ENCODE data around the gene ADAMTS17. TPM values are rescaled to one million over a fixed set of nuclear protein-coding genes. Genes with fewer than 3 reads are reported as not detected.

Gene ADAMTS17
- polyA plus RNA-seq, 1 donor = 4.0 TPM

DNA sequence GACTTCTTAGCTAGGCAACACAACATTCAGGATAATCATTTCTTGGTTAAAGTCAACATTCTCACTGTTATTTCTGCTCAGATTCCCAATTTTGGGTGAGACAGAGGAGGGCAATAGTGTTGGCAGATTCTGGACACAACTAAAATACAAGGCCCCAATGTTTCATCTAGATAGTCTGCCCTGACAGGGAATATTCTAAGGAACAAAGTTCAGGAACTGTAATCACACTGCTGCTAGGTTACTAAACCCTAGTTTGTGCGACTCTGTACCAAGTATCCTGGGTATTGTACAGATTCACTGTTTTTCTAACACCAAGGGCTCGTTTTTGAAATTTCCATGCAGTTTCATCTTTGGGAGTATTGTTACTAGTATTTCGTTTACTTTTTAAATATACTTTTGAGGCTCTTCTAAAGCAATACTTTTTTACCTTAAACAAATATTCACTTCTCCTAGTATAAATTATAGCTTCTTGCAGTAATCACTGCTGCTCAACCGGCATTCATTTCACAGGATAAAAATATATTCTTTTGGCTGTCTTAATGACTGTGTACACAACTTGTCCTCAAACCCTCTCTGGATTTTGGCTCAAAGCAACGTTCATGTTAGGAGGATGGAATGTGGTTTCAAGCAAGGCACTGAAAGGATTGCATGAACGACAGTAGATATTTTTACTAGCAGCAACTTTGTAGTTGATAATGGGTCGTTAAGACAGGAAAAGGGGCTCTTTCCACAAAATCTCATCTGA is 167.4 kb downstream of the ADAMTS17 start:
- no peak for DNase-seq (ENCODE audit: low read depth)

DNA sequence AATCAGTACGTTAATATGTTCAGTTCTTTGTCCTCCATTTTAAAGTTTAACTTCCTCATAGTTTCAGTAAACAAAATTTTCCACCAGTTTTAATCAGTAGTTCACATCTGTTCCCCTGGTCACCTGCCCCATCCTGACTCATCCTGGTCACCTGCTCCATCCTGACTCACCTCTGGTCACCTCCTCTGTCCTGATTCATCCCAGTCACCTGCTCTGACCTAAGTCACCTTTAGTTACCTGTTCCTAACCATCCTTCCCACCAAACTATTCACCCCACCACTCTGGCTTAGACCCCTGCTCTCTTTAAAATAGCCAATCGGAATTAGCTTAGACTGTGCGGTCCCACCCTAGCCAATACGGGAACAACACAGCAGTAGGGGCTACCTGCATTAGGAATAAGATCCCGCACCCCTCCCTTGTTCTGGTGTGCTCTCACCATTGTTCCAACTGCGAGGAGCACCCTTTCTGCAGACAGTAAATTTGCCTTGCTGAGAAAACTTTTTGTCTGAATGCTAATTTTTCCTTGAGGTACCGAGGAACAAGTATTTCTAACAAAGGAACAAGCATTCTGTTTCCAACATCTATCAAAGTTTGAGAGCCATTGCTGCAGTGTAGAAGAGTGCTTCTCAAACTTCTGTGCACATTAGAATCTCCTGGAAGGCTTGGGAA is 169.3 kb downstream of the ADAMTS17 start:
- DNase-seq (ENCODE audit: low read depth) = no peak

DNA sequence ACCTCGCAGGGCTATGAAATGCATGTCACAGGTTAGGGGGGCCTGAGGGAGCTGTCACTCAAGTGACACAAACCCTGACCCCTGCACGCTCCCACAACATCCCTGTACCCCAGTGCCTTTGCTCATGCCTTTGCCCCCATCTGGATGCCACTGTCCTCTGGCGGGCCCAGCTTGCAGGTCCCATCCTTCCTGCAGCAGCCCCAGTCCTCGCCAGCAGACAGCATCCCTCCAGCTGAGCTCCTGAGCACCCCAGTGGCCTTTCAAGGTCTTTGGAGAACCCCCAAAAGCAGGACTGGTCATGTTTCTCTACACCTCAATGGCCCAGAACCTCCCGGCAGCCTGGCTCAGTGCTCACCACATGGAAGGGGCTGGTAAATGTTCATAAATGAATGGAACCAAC is 170.4 kb downstream of the ADAMTS17 start:
- no peak for DNase-seq (ENCODE audit: low read depth)

DNA sequence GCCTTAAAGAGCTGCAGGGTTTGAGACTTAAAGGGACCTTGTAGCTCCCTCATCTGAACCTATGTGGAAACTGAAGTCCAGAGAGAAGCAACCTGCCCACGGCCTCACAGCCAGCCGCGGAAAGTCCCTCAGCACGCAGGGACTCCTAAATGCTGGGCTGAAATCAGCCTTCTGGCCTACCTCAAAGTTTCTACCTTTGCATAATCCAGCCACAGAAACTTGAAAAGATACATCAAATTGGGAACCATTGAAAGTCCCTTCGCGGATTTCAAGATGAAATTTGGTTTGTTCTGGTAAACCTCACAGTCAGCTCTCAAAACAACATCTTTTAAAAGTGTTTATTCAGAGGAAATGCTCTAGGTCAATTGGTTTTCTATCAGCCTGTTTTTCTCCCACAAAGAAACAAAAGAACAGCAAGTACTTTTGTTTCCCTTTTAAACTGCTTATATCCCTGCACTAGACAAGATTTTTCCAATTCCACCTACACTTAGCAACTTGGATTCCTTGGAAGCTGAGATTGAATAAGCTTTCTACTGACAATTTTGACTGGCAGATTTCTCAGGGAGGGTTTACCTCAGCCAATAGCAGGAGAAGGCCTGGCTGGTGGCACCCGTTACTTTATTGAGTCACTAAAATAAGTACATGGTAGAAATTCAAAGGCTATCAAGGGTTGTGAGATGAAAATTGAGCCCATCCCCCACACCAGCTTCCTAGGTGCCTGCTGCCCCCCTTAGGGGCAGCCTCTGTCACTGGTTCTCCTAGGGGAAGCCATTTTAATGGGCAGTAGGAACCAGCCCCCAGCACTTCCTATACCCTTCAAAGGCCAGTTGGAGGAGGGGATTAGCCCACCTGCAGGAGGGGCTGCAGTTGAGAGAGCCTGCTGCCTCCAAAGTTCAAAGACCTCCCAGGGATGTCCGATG is 171.2 kb downstream of the ADAMTS17 start:
- no peak for DNase-seq (ENCODE audit: low read depth)

DNA sequence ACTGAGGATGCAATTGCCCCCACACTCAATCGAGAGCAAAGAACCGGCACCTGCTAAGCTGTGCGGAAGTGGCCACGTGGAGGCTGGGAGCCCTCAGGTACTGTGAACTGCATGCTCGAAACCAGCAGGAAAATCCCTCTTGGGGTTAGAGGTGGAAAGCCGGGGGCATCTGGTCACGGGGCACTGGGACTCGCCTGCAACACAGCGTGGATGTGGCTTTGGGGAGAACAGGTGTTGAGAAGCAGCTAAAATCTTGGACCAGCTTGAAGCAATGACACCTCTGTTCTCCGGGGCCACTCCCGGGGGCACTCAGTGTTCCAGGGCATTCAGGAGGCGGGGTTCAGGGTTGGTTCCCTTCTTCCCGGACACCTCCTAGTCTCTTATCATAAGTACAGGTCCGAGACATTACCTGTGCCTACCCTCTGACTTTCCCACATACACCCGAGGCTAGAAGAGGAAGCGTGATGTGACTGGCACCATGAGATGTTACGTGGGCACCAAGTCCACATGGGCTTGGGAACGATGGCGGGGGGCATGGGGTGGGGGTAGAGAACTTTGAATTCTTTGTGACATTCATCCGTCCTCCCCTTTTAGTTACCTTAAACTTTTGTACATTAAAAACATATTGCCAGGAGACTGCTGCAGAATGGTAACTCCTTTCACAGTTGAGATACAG is 172.0 kb downstream of the ADAMTS17 start:
- no peak for DNase-seq (ENCODE audit: low read depth)

DNA sequence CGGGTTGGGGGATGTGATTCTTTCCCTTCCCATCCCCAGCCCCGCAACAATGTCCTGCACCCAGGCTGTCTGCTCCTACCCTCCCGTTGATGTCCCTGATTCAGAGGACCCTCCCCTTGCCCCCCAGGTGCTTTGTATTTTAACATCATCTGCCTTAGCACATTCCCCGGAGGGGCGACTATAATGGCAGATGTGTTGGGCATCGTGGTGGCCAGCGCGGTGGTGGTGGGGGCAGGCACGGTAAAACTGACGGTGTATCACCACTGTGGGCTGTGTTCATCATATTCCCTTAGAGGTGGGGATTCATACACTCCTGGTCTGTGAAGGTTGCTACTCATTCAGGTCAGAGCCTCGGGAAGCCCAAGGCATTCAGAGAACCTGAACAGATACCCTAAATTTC is 173.0 kb downstream of the ADAMTS17 start:
- no peak for DNase-seq (ENCODE audit: low read depth)

DNA sequence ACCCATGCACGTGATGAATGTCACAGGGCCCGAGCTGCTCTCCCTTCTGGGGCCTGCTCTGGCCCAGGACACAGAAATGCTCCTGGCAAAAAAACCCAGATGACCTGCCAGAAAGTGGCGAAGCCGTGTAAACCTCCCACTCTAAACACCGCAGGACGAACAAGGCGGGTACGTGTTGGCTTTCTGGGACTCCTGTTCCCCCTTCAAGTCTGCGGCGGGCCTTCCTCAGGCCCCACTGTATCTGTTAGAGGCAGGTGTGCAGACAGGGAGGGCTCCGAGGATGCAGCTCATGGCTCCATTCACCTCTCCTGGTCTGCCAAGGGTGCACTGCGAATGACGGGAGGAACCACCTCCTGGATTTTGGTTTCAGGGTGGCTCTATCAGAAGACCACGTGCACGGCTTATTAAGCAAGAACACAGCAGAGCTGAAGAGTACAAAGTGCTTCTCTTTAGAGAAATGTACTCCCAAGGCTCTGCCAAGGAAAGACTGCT is 173.8 kb downstream of the ADAMTS17 start:
- DNase-seq (ENCODE audit: low read depth) = no peak

DNA sequence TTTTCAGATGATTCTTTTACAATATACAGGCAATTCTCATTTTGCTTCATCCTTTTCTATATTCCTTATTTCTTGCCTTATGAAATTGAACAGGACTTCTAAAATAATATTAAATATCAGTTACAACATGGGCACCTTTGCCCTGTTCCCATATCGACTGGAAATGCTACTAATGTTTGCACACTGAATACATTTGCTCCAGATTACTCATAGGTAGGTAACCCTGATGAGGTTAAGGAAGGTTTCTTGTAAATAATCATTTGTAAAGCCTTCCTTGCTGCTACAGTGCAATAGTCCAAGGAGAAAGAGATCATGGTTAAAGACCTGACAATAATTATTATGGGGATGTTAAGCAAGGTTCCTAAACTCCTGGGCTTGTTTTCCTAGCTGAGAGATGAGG is 175.5 kb downstream of the ADAMTS17 start:
- DNase-seq (ENCODE audit: low read depth) = no peak

DNA sequence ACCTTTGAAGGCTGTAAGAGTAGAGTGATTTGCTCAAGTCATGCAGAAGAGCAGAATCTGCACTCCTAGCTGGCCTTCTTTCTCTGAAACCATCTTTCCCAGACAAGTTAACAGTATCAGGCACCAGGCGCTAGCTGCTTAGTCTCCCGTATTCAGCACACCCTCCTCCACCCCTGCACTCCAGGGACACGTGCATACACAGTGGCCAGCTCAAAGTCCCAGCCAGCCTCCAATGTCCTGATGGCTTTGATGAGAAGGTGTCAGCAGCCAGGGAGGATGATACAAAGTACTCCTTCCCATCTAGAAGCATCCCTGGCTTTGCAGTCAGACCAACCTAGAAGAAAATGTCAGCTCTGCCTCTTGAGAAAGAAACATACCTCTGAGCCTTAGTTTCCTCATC is 177.8 kb downstream of the ADAMTS17 start:
- DNase-seq (ENCODE audit: low read depth) = no peak

DNA sequence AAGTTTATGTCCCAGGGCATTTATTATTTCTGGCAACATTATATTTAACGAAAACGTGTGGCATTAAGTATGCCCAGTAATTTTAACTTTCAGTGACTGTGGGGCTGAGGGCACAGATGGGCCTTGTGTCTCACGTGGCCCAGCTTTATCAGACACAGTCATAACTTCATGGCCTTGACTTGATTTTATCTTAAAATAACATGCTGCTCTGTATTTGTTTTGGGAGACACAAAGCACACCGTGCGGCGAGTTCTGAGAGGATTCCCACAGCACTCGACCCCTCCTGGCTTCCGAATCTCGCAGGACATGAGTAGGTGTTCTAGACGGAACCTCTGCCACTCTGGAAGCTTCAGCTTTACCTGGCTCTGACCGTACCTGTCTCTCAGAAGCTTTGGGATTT is 180.8 kb downstream of the ADAMTS17 start:
- DNase-seq (ENCODE audit: low read depth) = no peak

DNA sequence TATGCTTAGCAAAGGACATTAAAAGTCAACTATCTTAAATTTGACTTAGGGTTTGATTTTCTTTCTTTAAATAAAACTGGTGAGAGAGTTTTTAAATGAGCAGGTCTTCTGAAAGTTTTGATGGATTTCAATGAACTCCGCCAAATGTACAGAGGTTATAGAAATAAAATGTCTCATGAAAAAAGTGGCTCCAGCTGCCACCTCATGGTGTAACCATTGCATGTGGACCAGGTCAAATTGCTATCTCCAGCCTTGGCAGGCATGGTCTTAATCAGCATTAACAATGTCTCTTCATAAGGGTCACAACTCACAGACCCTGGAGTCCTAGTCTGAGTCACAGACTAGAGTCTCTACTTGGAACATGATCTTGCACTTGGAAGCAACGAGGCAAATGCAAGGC is 182.3 kb downstream of the ADAMTS17 start:
- DNase-seq (ENCODE audit: low read depth) = no peak

DNA sequence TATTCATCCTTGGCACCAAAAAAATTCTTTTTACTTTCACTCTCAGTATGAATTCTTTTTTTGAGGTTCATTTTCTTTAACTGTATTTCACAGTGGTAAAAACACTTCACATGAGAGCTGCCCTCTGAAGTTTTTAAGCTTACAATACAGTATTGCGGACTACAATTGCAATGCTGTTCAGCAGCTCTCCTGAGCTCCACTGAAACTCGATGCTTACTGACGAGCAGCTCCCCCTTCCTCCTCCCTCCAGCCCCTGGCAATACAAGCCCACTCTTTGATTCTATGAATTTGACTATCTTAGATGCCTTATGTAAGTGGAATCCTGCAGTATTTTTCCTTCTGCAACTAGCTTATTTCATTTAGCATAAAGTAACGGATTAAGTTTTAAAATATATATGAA is 183.4 kb downstream of the ADAMTS17 start:
- no peak for DNase-seq (ENCODE audit: low read depth)

DNA sequence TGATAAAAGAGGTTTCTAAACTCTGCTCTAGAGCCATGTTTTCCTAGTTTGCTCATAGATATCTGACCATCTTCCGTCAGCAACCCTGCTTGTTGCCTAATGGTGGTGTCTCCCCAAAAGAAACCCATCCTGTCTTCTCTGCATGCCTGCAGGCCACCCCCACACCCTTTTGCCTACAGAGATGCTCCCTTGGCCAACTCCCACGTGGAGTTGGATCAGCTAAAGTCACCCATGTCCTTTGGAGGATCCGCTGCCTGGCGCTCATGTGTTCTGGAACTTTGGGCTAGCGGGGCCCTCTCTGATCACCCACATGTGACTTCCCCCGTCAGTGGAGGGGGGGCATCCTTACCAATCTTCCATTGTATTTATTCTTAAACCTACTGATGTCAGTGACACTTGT is 185.6 kb downstream of the ADAMTS17 start:
- DNase-seq (ENCODE audit: low read depth) = no peak

DNA sequence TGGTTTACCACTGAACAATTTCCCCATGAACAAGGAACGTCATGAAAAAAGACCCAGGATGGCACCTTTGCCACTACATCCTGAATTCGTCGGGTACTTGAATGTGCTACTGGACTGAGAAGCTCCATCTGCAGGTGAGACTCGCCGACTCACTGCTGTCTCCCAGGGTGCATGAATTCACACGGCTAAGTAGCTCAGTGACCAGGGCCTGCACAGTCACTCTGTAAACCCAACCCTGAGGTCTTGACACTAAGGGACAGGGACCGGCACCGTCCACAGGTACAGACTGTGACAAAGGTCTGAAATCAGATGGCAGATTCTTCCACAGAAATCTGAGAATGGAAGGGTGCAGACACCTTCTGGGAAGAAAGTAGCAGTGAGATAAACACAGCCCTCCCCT is 187.4 kb downstream of the ADAMTS17 start:
- no peak for DNase-seq (ENCODE audit: low read depth)

DNA sequence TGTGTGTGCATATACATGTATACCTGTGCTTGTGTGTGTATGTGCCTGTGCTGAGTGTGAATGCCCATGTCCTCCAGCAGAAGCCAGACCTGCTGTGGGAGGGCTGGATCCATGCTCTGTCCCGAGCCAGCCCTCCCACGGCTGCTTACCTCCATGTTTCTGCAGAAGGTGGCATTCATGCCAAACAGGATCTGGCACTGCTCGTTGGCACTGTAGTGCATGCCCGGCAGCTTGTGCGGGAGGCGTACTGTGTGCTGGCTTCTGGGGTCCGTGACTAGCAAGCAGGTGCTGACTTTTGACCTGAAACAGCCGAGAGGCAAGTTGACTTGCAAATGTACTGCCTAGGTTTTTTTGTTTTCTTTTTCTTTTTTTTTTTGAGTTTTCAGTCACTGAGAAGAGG is 189.3 kb downstream of the ADAMTS17 start:
- DNase-seq (ENCODE audit: low read depth) = no peak

DNA sequence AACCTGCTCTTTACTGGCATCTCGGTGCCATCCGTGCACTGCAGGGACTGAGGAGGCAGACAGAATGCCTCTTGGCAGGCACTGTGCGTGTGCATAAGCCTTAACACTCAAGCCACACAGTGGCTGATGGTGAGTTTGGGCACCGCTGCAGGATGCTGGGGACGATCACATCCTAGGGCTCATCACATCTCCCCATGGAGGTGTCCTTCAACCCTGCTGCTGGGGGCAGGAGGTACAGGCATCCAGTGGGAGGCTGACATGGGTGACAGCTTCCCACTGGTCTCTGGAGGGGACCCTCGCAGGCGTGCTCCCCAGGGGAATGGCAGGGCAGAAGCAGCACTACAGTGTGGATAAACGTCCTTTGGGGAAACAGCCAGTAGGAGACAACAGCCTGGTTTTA is 190.9 kb downstream of the ADAMTS17 start:
- no peak for DNase-seq (ENCODE audit: low read depth)

DNA sequence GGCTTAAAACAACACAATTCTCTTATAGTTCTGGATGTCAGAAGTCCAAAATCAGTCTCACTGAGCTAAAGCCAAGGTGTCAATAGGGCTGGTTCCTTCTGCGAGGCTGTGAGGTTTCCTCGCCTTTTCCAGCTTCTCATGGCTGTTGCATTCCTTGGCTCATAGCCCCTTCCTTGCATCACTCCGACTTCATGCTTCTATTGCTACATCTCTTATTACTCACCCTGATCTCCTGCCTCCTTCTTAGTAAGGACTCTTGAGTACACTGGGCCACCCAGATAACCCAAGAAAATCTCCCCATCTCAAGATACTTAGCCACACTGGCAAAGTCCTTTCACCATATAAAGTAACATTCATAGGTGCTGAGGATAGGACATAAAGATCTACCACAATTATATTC is 193.9 kb downstream of the ADAMTS17 start:
- no peak for DNase-seq (ENCODE audit: low read depth)

DNA sequence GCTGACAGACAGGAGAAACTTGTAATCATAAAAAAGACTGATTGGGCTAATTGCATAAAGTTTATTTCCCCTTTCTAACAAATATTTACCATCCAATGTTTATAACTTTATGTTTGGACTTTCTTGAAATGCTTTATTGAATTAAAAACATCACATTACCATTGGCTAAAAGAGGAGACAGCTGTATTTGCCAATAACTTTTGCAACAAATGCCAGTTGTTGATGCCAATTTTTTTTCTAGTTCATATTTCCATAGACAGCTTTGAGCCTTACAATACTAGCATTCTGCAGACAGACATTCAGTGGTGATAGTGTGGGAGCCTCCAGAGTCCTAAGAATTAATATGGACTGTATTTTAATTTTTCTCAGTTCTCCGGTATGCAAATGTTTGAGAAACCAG is 198.4 kb downstream of the ADAMTS17 start:
- no peak for DNase-seq (ENCODE audit: low read depth)

DNA sequence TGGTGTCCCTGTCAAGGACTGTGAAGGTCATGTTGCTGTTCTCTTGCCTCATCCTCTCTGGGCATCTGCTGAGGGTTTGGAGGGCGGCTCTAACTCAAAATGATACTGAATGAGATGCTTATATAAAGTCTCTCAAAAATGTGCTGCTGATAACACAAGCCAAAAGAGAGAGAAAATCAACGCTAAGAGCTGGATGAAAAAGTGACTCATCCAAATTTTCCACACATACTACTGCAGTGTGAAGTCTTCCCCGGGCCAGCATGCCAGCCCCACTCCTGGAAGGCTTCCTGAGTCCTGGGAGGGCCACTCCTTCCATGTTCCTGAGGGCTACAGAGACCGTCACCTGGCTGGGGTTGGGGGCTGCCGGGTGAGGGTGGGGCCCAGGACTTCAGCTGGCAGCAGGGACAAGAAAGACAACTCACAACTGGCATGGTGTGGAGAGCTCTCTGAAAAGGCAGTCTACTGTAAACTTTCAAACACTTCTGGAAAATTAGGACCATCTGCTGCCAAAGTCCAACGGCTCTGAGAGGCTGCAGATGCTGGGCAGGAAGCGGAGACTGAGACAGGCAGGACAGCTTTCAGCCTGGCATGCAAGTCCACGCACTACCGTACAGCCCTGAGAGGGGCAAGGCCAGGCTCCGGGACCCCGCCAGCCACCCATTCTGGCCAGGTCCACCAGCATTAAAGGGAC is 200.3 kb downstream of the ADAMTS17 start:
- DNase-seq (ENCODE audit: low read depth) = no peak

DNA sequence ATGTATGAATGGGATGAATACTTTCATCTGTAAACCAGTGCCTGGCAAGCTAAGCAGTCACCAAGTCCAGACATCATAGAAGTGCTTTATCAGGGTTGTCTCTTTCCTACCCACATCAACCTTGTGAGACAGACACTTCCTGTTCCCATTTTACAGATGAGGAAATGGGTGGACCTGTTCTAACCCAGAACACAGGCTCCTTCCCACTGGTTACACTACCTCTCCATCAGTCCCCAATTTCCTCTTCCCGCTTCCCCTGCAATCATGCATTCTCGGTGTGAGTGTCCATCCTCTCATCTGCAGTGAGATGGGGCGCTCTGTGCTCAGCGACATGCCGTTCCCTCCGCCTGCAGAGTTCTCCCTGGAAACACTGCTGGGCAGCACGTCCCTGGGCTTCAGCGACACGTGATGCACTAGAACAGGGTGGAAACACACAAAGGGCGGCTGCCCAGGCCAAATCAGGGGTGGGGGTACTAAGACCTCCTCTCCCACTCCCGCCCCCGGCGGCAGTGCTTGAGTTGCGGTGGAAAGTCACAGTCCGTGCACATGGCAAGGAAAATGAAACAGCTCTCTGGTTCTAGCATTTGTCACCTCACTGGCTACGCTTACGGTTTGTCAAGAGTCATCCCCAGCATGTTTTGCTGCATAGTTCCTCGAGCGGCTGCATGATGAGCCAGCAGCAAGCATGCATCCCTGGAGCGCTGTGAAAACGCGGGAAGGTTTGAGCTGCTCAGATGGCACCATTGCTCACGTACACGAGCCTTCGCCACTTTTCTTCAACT is 201.1 kb downstream of the ADAMTS17 start:
- DNase-seq (ENCODE audit: low read depth) = no peak

Data from forelimb muscle (tissue), 1 donor.